ENCODE data around the gene TGFBI.

The TGFBI gene

DNA sequence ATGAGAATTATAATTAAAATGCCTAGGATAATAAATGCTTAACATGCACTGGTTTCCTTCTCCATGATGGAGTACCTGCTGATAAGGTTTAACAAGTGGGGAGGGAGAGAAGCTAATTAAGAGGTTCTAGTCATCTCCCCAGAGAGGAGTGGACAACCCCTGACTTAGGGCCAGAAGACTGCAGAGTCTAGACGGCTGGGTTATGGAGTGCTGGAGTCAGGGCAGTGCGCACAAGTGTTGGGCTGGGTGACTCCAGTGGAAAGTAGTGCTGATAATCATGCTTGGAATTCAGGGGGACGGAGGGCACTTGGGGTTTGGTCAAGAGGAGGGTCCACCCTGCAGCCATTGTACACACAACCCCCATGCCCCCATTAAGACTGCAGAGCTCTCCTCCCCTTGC, 32.8 kb upstream of the TGFBI start:
- DNase-seq (no peak), ATAC-seq (replicated peaks) (no peak)
- peaks cover 4 to 12% of the 10 kb centered on the region in 2 donors for H3K27me3 Mint-ChIP-seq

GRCh38 chr5:135996611-135997010, 32.2 kb upstream of the TGFBI start:
- Mint-ChIP-seq H3K9me3 (peaks cover 0 to 3% of the 10 kb centered on the region in 2 donors), H3K4me3 (no peak overlapping the region), H3K27me3 (peaks cover 4 to 12% of the 10 kb centered on the region in 2 donors), H3K36me3 (no peaks in the 10 kb centered on the region), H3K4me1 (no peaks in the 10 kb centered on the region), H3K27ac (no peak overlapping the region)
- ATAC-seq (replicated peaks) (no peak), DNase-seq (no peak)

More for the DNA sequence above, 32.8 kb upstream of the TGFBI start:
- no peaks in the 10 kb centered on the region for H3K36me3 Mint-ChIP-seq
- no peak overlapping the region for H3K4me3 Mint-ChIP-seq
- H3K4me1 Mint-ChIP-seq, result no peaks in the 10 kb centered on the region
- H3K27ac Mint-ChIP-seq, result no peak overlapping the region
- peaks cover 0 to 3% of the 10 kb centered on the region in 2 donors for H3K9me3 Mint-ChIP-seq

- Mint-ChIP-seq H3K9me3 (peaks cover 0 to 3% of the 10 kb centered on the region in 2 donors), H3K4me1 (no peaks in the 10 kb centered on the region), H3K27ac (no peak overlapping the region), H3K4me3 (no peak overlapping the region), H3K36me3 (no peaks in the 10 kb centered on the region), H3K27me3 (peaks cover 4 to 17% of the 10 kb centered on the region in 2 donors)
- DNase-seq, result no peak
- no peak for ATAC-seq (replicated peaks)
Measured at GRCh38 chr5:135997673-135998335, 31.0 kb upstream of the TGFBI start.

DNA sequence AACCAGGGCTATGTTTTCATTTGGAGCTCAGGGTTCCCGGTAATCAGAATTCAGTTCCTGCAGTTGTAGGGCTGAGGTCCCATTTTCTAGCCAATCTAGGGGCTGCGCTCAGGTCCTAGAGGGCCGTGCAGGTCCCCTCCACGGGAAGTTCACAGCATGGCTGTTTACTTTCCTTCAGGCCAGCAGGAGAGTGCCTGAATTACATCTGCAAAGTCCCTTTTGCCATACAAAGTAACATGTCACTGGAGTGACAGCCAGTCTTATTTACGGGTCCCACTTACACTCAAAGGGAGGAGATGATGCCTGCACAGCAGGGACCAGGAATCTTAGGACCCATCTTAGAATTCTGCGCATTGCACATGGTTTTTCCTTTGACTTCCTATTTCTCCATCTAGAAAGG, 29.9 kb upstream of the TGFBI start:
- no peak for DNase-seq
- no peak overlapping the region for H3K27ac Mint-ChIP-seq
- no peaks in the 10 kb centered on the region for H3K36me3 Mint-ChIP-seq
- H3K9me3 Mint-ChIP-seq, result peaks cover 0 to 3% of the 10 kb centered on the region in 2 donors
- no peak for ATAC-seq (replicated peaks)
- no peaks in the 10 kb centered on the region for H3K4me1 Mint-ChIP-seq
- no peak overlapping the region for H3K4me3 Mint-ChIP-seq
- peaks cover 4 to 17% of the 10 kb centered on the region in 2 donors for H3K27me3 Mint-ChIP-seq

GRCh38 chr5:135999406-136000139, 29.2 kb upstream of the TGFBI start:
- ATAC-seq (replicated peaks) (no peak), DNase-seq (no peak)
- no peak overlapping the region for H3K27ac Mint-ChIP-seq
- no peak overlapping the region for H3K4me3 Mint-ChIP-seq
- no peaks in the 10 kb centered on the region for H3K36me3 Mint-ChIP-seq
- H3K27me3 Mint-ChIP-seq, result peaks cover 4 to 16% of the 10 kb centered on the region in 2 donors
- no peaks in the 10 kb centered on the region for H3K4me1 Mint-ChIP-seq
- H3K9me3 Mint-ChIP-seq, result peaks cover 0 to 3% of the 10 kb centered on the region in 2 donors

DNA sequence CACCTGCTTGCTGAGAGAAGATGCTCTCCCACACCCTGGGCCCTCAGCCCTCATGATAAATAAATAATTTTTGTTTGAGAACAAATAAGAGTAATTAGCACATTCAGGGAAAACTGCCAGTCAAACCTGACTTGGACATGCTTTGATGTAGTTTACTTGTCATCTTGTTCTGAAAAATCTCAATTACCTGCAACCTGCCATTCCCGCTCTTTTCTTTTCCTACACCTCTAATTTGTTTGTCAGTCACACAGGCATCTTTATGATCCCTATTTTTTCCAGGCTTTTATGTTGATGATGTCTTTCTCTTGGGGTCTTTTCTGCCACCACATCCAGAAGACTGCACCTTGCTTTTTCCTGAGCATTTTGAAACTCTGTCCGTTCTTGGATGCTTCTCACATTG, 28.6 kb upstream of the TGFBI start:
- no peak for ATAC-seq (replicated peaks)
- DNase-seq, result no peak
- no peaks in the 10 kb centered on the region for H3K9me3 Mint-ChIP-seq
- no peaks in the 10 kb centered on the region for H3K36me3 Mint-ChIP-seq
- no peak overlapping the region for H3K4me3 Mint-ChIP-seq
- H3K27me3 Mint-ChIP-seq, result peaks cover 4 to 12% of the 10 kb centered on the region in 2 donors
- no peaks in the 10 kb centered on the region for H3K4me1 Mint-ChIP-seq
- H3K27ac Mint-ChIP-seq, result no peak overlapping the region

- H3K27me3 Mint-ChIP-seq, result peaks cover 4 to 12% of the 10 kb centered on the region in 2 donors
- H3K27ac Mint-ChIP-seq, result no peak overlapping the region
- no peak overlapping the region for H3K4me3 Mint-ChIP-seq
- no peaks in the 10 kb centered on the region for H3K36me3 Mint-ChIP-seq
- H3K4me1 Mint-ChIP-seq, result no peaks in the 10 kb centered on the region
- no peaks in the 10 kb centered on the region for H3K9me3 Mint-ChIP-seq
- ATAC-seq (replicated peaks) (no peak), DNase-seq (no peak)
Measured at GRCh38 chr5:136000932-136001331, 27.9 kb upstream of the TGFBI start.

- ATAC-seq (replicated peaks) (no peak), DNase-seq (no peak)
- H3K9me3 Mint-ChIP-seq, result no peaks in the 10 kb centered on the region
- H3K27ac Mint-ChIP-seq, result no peak overlapping the region
- H3K4me1 Mint-ChIP-seq, result no peaks in the 10 kb centered on the region
- no peak overlapping the region for H3K4me3 Mint-ChIP-seq
- peaks cover 4 to 6% of the 10 kb centered on the region in 2 donors for H3K27me3 Mint-ChIP-seq
- H3K36me3 Mint-ChIP-seq, result no peaks in the 10 kb centered on the region
Measured at GRCh38 chr5:136001466-136001981, 27.3 kb upstream of the TGFBI start.

- peaks cover 4 to 5% of the 10 kb centered on the region in 2 donors for H3K27me3 Mint-ChIP-seq
- no peaks in the 10 kb centered on the region for H3K36me3 Mint-ChIP-seq
- H3K4me3 Mint-ChIP-seq, result no peak overlapping the region
- DNase-seq (no peak), ATAC-seq (replicated peaks) (no peak)
- H3K9me3 Mint-ChIP-seq, result no peaks in the 10 kb centered on the region
- no peak overlapping the region for H3K27ac Mint-ChIP-seq
- H3K4me1 Mint-ChIP-seq, result no peaks in the 10 kb centered on the region
Measured at GRCh38 chr5:136004436-136004835, 24.4 kb upstream of the TGFBI start.

- no peaks in the 10 kb centered on the region for H3K9me3 Mint-ChIP-seq
- no peak overlapping the region for H3K27ac Mint-ChIP-seq
- DNase-seq (no peak), ATAC-seq (replicated peaks) (no peak)
- no peaks in the 10 kb centered on the region for H3K4me1 Mint-ChIP-seq
- no peaks in the 10 kb centered on the region for H3K36me3 Mint-ChIP-seq
- H3K27me3 Mint-ChIP-seq, result peaks cover 3 to 5% of the 10 kb centered on the region in 2 donors
- no peak overlapping the region for H3K4me3 Mint-ChIP-seq
Measured at GRCh38 chr5:136005476-136005875, 23.3 kb upstream of the TGFBI start.

DNA sequence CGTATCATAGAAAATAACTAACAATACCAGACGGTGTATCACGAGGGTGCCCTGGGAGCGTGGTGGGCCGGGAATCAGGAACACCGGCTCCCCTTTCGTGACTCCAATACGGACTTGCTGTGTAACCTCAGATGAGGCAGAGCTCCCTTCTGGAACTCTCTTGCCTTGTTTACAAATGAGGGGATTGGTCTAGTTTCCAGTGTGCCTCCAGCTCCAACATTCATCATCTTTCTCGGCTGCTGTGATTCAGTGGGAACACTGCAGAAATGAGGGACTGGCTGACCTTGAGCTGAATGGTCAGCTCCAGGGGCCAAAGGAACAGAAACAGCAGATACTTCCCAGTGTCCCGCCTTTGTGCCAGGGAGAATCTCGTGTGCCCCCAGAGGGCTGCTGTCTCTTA, 22.6 kb upstream of the TGFBI start:
- no peaks in the 10 kb centered on the region for H3K9me3 Mint-ChIP-seq
- DNase-seq, result no peak
- H3K4me3 Mint-ChIP-seq, result no peak overlapping the region
- H3K27me3 Mint-ChIP-seq, result peaks cover 0 to 5% of the 10 kb centered on the region in 2 donors
- H3K4me1 Mint-ChIP-seq, result no peaks in the 10 kb centered on the region
- no peak for ATAC-seq (replicated peaks)
- no peak overlapping the region for H3K27ac Mint-ChIP-seq
- H3K36me3 Mint-ChIP-seq, result no peaks in the 10 kb centered on the region

- ATAC-seq (replicated peaks), result no peak
- no peaks in the 10 kb centered on the region for H3K36me3 Mint-ChIP-seq
- no peak overlapping the region for H3K4me3 Mint-ChIP-seq
- no peaks in the 10 kb centered on the region for H3K9me3 Mint-ChIP-seq
- H3K27ac Mint-ChIP-seq, result no peak overlapping the region
- peaks cover 0 to 2% of the 10 kb centered on the region in 2 donors for H3K27me3 Mint-ChIP-seq
- H3K4me1 Mint-ChIP-seq, result no peaks in the 10 kb centered on the region
- no peak for DNase-seq
Measured at GRCh38 chr5:136006761-136007251, 22.0 kb upstream of the TGFBI start.

DNA sequence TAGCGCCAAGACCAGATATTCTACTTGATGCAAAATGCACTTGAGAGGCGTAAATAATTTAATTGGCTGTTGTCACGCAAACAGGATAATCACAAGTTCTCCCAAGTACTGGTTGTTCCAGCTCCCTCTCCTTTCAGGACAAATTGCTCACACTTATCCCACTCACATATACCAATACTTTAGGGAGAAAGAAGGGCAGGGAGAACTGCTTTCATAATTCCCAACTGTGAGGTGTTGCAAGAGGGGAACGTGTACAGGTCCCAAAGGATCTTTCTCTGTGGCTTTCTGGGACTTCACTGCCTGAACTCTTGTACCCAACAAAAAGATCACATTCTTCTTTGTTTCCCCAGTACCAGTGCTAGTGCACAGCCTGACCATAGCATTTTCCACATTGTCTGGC, 21.5 kb upstream of the TGFBI start:
- no peak for DNase-seq
- no peaks in the 10 kb centered on the region for H3K36me3 Mint-ChIP-seq
- H3K27ac Mint-ChIP-seq, result no peak overlapping the region
- H3K4me1 Mint-ChIP-seq, result no peaks in the 10 kb centered on the region
- no peak overlapping the region for H3K4me3 Mint-ChIP-seq
- H3K27me3 Mint-ChIP-seq, result no peaks in the 10 kb centered on the region
- H3K9me3 Mint-ChIP-seq, result no peaks in the 10 kb centered on the region
- ATAC-seq (replicated peaks), result no peak

DNA sequence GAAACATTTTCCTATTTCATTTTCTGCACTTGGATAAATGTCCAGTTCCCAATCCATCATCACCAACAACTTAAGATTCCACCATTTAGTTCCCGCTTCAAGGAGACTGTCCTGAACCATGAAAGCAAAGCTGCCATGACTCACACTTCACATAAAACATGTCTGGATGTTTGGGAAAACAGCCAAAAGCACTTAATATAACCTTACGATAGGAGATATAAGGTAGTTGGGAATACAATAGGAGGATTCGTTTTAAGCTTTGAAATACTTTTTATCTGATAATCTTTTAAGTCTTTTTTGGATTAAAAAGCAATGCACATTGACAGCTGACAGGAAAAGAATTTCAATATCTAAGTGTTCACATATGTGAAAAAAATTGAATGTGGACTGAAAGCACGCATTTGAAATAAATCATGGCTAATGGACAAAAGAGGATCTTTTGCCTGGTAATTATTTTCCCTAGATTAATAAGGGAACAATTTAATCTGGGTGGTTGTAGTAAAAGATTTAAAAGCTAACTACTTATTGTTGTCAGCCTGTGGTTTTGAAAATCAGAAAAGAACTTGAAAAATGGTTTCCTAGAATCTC, 17.3 kb upstream of the TGFBI start:
- Mint-ChIP-seq H3K4me3 (no peak overlapping the region), H3K4me1 (no peaks in the 10 kb centered on the region), H3K36me3 (no peaks in the 10 kb centered on the region), H3K27me3 (peaks cover 17 to 26% of the 10 kb centered on the region in 2 donors), H3K9me3 (no peaks in the 10 kb centered on the region), H3K27ac (no peak overlapping the region)
- DNase-seq (no peak), ATAC-seq (replicated peaks) (no peak)
